Bronchial epithelial cell (primary cell): ENCODE data around the gene FARP1. TPM values are rescaled to one million over a fixed set of nuclear protein-coding genes. Genes with fewer than 3 reads are reported as not detected.
A peak's percentile ranks its signal among the peaks of the same experiment; 100 is the strongest.

Source experiments
- DNase-seq: peaks from one replicate; pipeline ENCODE4 v3.0.0-alpha.2; 2010; ENCODE audit warnings: low read depth
- FAIRE-seq: peaks from 2 replicates; lab custom pipeline; 2011; peaks lifted over from hg19 to GRCh38; lab: Jason Lieb, UNC
- H3K27me3 ChIP-seq: 2 replicates; pipeline ENCODE4 v1.5.1; 2011; ENCODE audit warnings: low read length; ENCODE audit not compliant: control insufficient read depth, insufficient read depth
- H3K36me3 ChIP-seq: 2 replicates; pipeline ENCODE4 v1.5.1; 2011; ENCODE audit warnings: low read length; ENCODE audit not compliant: control insufficient read depth, insufficient read depth
- H3K4me3 ChIP-seq: 2 replicates; pipeline ENCODE4 v1.5.1; 2011; ENCODE audit warnings: mild to moderate bottlenecking, low read depth, low read length, control low read depth
- CTCF ChIP-seq: IDR thresholded peaks from 2 replicates; pipeline ENCODE4 v1.5.1; 2011; ENCODE audit warnings: mild to moderate bottlenecking, moderate library complexity, low read length, control low read depth, inconsistent platforms; ENCODE audit not compliant: insufficient read depth, severe bottlenecking
- total RNA-seq: library from RNA; depleted of rRNA; stranded (reverse); fragments of >200 nt; gene quantifications from 2 replicates; pipeline ENCODE4 v1.2.1, GENCODE V29; 2014

FARP1 gene
- total RNA-seq, 1 donor from 2014 or later = 11.1 TPM

GRCh38 chr13:98370261-98370660, 227.4 kb downstream of the FARP1 start:
- no peak for FAIRE-seq
- TF ChIP-seq CTCF = no peak
- Histone ChIP-seq H3K36me3 (no peaks in the 10 kb centered on the region), H3K27me3 (no peaks in the 10 kb centered on the region), H3K4me3 (no peak overlapping the region)
- no peak for DNase-seq

- no peak overlapping the region for H3K4me3 ChIP-seq
- DNase-seq = no peak
- no peaks in the 10 kb centered on the region for H3K27me3 ChIP-seq
- no peak for FAIRE-seq
- no peaks in the 10 kb centered on the region for H3K36me3 ChIP-seq
- no peak for TF ChIP-seq CTCF
Measured at GRCh38 chr13:98370806-98371515, 228.1 kb downstream of the FARP1 start.

GRCh38 chr13:98371516-98372023, 228.7 kb downstream of the FARP1 start:
- no peak for DNase-seq

GRCh38 chr13:98372876-98373275, 230.0 kb downstream of the FARP1 start:
- TF ChIP-seq CTCF = no peak
- DNase-seq (no peak), FAIRE-seq (peak; percentile 88)

More at GRCh38 chr13:98371516-98372023, 228.7 kb downstream of the FARP1 start:
- no peak for FAIRE-seq
- TF ChIP-seq CTCF = no peak
- no peak overlapping the region for H3K4me3 ChIP-seq
- H3K27me3 ChIP-seq = no peaks in the 10 kb centered on the region
- no peaks in the 10 kb centered on the region for H3K36me3 ChIP-seq

GRCh38 chr13:98374750-98375149, 231.9 kb downstream of the FARP1 start:
- Histone ChIP-seq H3K36me3 (no peaks in the 10 kb centered on the region), H3K27me3 (no peaks in the 10 kb centered on the region), H3K4me3 (no peak overlapping the region)
- FAIRE-seq (no peak), DNase-seq (no peak)
- no peak for TF ChIP-seq CTCF

More at GRCh38 chr13:98372876-98373275, 230.0 kb downstream of the FARP1 start:
- Histone ChIP-seq H3K27me3 (no peaks in the 10 kb centered on the region), H3K4me3 (no peak overlapping the region), H3K36me3 (no peaks in the 10 kb centered on the region)
